GM21447 (cell line): ENCODE results near the gene OR51E1.

Source experiments
- ATAC-seq: cut with Tn5 transposase; IDR thresholded peaks from one replicate; pipeline ENCODE4 v1.9.1; 2021; ENCODE audit not compliant: unreplicated experiment

OR51E1 gene

DNA sequence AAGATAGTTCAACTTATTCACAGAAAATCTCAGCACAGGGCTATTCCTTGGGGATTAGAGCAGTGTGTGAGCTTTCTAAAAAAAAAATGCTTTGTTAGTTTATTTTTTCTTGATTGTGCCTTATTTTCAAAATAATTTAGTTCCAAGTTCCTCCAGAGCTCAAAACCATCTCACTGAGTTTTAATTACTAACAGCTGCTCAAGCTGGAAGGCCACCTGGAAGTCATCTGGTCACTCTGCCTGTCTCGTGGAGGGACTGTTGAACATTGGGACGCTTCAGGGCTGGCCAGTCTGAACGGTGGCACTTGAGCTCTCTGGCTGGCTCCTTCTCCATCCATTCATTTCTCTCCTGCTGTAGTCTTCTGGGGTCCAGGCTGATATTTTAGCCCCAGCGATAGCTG lies 4.0 kb downstream of the OR51E1 start:
- ATAC-seq = no peak

DNA sequence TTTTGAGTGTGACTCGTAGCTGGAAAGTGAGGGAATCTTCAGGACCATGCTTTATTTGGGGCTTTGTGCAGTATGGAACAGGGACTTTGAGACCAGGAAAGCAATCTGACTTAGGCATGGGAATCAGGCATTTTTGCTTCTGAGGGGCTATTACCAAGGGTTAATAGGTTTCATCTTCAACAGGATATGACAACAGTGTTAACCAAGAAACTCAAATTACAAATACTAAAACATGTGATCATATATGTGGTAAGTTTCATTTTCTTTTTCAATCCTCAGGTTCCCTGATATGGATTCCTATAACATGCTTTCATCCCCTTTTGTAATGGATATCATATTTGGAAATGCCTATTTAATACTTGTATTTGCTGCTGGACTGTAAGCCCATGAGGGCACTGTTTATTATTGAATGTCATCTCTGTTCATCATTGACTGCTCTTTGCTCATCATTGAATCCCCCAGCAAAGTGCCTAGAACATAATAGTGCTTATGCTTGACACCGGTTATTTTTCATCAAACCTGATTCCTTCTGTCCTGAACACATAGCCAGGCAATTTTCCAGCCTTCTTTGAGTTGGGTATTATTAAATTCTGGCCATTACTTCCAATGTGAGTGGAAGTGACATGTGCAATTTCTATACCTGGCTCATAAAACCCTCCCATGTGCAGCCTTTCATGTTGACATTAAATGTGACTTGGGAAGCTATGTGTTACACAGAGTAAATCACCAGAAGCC lies 11.0 kb downstream of the OR51E1 start:
- no peak for ATAC-seq

GRCh38 chr11:4658629-4659445 lies 15.1 kb downstream of the OR51E1 start:
- no peak for ATAC-seq

DNA sequence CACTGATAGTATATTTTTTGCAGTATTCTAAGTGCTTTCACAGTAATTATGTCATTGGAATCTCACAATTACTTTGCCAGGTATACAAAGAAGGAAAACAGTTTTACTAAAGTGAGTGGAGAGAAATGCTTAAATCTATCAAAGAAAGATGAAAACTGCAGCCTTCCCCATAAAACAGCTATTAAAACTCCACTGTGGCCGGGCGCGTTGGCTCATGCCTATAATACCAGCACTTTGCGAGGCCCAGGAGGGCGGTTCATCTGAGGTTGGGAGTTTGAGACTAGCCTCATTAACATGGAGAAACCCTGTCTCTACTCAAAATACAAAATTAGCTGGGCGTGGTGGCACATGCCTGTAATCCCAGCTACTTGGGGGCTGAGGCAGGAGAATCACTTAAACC lies 19.1 kb downstream of the OR51E1 start:
- no peak for ATAC-seq

DNA sequence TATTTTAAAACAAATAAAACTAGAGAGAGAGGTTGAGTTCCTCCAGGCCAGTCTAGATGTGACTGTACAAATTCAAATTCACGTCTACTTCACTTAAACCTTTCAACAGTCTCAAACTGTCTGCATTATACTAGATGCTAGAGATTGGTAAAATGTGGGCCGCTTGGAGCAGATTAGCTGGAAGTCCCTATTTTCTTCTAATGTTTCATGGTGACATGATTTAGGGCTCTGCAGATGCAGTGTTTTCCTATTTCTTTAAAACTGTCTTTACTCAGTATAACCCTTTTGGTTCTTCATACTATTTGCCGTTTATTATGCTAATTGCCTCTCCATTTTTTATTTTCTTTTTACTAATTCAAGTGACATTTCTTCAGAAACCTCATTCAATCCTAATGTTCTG lies 20.4 kb downstream of the OR51E1 start:
- ATAC-seq = no peak

DNA sequence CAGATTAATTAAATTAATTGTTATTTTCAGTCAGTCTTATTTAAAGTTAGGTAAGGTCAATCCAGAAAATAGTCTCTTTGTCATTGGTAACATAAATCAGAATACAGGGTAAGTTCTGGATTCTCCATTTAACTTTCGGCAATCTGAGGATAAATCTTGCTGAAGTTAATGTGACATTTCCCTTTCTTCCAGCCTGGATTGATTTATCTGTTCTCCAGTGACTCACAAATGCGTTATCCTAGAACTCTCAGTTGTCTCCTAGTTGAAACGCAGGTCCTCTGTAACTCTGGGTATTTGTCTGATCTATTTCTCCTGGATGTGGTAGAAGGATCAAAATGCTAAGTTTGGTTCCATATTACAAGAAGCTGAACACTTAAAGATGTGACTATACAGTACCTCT lies 21.0 kb downstream of the OR51E1 start:
- no peak for ATAC-seq

DNA sequence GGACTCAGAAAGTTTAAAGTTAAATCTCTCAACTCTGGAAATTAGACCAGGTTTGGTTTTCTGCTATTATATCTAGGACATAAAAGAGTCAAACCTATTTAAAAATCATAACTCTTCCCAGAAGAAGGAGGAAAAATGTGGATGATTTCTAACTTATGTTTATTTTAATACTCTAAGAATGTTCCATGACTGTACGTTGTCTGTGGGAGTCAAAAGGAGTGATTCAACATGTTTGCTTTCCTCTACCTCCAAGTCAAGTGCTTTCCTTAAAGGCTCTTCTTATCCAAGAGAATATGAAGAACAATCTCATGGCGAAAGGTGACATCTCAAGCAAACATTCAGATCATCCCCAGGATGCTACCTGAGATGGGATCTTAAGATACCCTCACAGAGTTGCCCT lies 21.6 kb downstream of the OR51E1 start:
- no peak for ATAC-seq

DNA sequence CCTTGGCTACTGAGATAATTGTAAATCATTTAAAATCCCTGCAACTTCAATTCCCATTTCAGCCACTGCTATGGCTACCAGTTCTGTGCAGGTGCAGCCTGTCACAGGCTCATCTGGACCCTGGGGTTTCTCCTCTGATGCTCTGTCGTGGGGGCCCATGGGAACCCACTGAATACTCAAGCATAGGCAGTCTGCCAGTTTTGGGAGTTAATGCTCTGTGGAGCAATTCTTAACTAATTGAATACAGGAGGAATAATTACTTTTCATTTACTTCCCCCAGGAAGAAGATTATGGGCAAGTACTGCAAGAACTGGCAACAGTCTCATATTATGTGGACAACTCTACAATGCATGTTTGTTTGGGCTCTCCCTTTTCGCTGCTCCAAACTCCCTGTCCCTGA lies 28.0 kb downstream of the OR51E1 start:
- ATAC-seq = no peak

DNA sequence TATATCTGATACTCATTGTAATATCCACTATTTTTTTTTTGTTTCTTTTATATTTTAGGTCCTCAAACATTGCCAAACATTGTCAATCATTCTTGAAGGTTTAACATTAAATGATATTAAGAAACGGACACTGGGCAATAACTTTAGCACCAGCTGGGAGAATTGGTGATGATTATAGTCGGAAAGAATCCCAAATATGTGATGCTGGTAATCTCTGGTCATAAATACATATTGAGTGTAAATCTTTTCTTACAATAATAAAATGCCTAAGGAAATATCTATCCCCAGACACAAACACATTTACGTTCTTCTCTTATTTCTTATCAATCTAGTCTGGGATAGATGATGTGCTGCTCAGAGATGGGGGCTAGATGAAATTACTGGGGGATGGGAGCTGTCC lies 28.7 kb downstream of the OR51E1 start:
- no peak for ATAC-seq

- no peak for ATAC-seq
Observed at GRCh38 chr11:4673781-4674180, 30.0 kb downstream of the OR51E1 start.

- ATAC-seq = no peak
Observed at GRCh38 chr11:4677948-4678347, 34.2 kb downstream of the OR51E1 start.

DNA sequence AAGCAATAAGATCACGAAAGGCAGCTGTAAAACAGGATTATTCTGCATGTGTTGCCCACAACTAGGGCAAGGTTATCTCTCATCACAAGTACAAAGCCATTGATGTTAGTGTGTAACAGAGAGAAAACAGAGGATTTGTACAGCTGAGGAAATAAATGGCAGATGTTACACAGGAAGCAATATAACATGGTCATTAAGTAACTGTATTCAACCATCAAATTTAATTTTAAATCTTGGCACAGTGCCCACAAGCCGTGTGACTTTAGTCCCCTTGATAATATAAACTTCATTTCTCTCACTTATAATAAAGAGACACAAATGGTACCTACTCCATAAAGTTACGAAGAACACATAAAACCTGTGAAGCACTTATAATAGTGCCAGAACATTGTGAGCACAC lies 36.6 kb downstream of the OR51E1 start:
- ATAC-seq = no peak

- ATAC-seq = no peak
Observed at GRCh38 chr11:4682623-4683419, 39.0 kb downstream of the OR51E1 start.

DNA sequence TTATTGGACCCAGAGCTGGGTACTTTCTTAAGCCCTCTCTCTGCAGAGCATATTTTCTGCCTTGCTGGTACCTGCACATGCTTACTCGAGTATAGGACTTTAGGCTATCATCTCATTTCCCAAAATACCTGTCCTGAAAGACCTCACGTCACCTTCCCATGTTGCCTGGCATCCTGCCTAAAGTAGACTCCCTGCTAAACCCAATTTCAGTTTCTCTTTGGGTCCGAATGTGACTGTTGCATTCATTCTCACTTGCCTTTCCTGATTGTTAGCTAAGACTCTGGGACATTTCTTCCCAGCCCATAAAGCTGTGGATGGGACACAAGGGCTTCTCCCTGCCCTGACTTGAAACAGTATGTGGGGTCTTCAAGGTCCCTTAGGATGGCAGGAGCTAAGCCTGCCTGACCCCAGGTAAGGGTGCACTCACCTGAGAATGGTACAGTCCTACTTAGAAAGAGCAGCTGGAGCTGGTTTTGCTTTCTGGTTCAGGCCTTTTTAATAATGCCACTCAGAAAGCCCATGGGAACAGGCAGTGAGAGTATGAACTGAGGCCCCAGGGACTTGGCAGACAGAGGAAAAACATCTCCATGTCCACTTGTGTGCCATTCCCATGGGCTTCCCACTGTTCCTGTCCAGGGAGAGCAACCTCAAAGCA lies 41.0 kb downstream of the OR51E1 start:
- no peak for ATAC-seq

DNA sequence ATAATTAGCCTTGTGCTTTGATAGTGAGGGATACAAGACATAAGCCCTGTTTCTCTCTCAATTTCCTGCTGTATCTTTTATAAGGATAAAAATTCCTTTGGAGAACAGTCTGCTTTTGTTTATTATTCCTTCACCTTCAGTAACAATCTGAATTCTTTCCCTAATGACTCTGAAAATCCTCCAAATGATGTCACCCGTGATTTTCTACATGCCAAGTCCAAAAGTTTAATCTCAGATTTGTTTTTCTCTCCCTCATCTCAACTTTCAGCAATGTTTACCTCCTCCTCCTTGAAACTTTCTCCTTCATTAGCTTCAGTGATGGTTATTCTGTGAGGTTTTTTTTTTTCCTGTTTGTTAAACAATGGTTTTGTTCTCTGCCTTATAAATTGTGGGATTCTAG lies 51.7 kb downstream of the OR51E1 start:
- ATAC-seq = no peak

DNA sequence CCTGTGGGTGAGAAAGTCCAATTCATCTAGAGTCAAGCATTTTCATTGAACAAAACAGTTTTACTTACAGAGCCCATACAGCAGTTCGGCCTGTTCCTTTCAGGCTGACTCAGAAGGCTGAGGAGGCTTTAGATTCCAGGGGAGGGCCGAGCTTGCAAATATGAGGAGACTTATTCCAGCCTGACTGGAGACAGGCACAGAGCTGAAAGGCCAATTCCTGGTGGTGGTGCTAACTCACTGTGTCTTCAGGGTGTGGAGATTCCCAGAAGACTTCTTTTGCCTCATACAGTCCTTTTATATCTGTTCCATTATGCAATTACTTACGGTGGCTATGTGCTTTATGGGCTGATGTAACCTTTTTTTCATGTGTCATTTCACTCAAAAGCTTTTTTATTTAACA lies 53.8 kb downstream of the OR51E1 start, which contains the start of gene OR51E2:
OR51E2 (minus strand) TSS at position 269 of the 400 bp plus-strand sequence. CDS start 15,142 bp downstream, outside the sequence.
- no peak for ATAC-seq

GRCh38 chr11:4699697-4700435 lies 56.1 kb downstream of the OR51E1 start:
- ATAC-seq = peak; percentile 85

DNA sequence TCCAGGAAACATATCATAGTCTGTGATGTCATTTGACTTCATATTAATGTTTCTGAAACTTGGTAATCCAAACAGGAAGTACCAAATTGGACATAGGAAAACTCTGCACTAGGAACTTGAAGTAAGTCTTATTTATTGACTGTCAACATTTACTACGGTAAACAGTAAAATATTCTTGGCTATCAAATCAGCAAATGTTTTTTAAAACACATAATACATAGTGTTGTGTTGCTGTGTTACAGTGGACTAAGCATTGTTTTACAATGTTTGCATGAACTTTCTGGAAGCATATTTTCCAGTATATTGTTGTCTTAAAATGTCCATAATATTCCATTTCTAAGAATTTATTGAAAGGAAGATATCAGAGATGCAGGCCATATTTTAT lies 56.6 kb downstream of the OR51E1 start:
- no peak for ATAC-seq

DNA sequence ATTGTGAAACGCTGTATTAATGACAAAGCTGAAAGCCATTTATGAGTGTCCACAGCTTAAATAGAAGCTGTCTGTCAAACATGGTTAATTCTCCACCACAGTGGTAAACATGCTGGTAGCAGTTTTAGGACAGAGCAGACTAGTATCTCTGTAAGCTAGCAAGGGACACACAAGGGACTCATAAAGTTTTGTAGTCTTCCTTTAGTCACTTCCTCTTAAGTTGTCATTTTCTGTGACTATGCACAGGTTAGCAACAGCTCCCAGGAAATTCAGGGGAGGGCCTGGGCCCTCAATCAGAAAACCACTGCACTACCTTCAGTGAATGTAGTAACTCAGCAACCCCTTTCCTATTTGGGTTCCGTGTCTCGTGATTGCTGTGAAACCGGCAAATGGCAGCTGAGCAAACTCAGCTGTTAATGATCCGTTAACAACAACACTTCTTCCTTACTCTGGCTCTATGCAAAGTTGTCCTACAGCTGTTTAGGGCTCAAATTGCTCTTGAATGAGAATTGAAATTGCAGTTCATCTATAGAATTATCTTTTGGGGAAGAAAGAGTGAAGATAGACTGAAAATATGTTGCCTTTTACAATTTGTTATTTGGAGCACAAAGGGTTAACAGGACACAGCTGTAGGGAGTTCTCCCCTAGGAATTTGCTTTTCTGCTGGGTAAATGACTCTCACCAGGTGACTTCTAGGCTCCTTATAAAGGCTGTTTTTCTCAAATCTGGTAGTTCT lies 60.4 kb downstream of the OR51E1 start, which contains the start of gene MMP26:
MMP26 (plus strand) TSS at position 731 of the 736 bp plus-strand sequence.
- ATAC-seq = peak; percentile 50
